Upper lobe of right lung (tissue), 1 donor: ENCODE results near the gene CST9. TPM values are rescaled to one million over a fixed set of nuclear protein-coding genes. Genes with fewer than 3 reads are reported as not detected.

Experiments used
- ATAC-seq: fragments of 200-7000 bp; cut with Tn5 transposase; one replicate; pipeline ENCODE4 v1.9.1; 2020; ENCODE audit warnings: mild to moderate bottlenecking, moderate library complexity
- DNase-seq: peaks from one replicate; pipeline ENCODE4 v3.0.0-alpha.2; 2020
- H3K27ac ChIP-seq: fragments of 200-600 bp; one replicate; pipeline ENCODE4 v1.8.0; 2022
- H3K27me3 ChIP-seq: fragments of 200-600 bp; one replicate; pipeline ENCODE4 v1.8.0; 2022; ENCODE audit warnings: mild to moderate bottlenecking
- H3K36me3 ChIP-seq: fragments of 200-600 bp; one replicate; pipeline ENCODE4 v1.8.0; 2022
- H3K4me1 ChIP-seq: fragments of 200-600 bp; one replicate; pipeline ENCODE4 v1.8.0; 2022
- H3K4me3 ChIP-seq: fragments of 200-600 bp; one replicate; pipeline ENCODE4 v1.8.0; 2022; ENCODE audit warnings: mild to moderate bottlenecking
- H3K9me3 ChIP-seq: fragments of 200-600 bp; one replicate; pipeline ENCODE4 v1.8.0; 2022
- CTCF ChIP-seq: fragments of 200-600 bp; IDR thresholded peaks from one replicate; pipeline ENCODE4 v1.8.0; 2022; ENCODE audit warnings: antibody characterized with exemption
- intact Hi-C: fragments of 100-400 bp; cut with DNase I; formaldehyde crosslinking; loops from one replicate; pipeline ENCODE4 v1.11.0; 2022
- total RNA-seq: library from RNA; stranded (reverse); fragmentation: NEBNext Ultra II Directional; extraction: Animal tissue kit (Norgen Biotek cat#: 25700); gene quantifications from one replicate; pipeline ENCODE4 v1.2.1, GENCODE V29; 2021
- donor health status: DM: no; HTN: yes; CAD: no; lungs with severe emphysema.

CST9 gene
- total RNA-seq, 1 donor from 2014 or later = not detected

GRCh38 chr20:23598481-23598880, 7.2 kb downstream of the CST9 start:
- DNase-seq = no peak
- ATAC-seq = no peak
- Histone ChIP-seq H3K9me3 (no peaks in the 10 kb centered on the region), H3K4me1 (no peaks in the 10 kb centered on the region), H3K27ac (no peak overlapping the region), H3K27me3 (no peaks in the 10 kb centered on the region), H3K36me3 (no peaks in the 10 kb centered on the region), H3K4me3 (no peak overlapping the region)
- no peak for TF ChIP-seq CTCF
- intact Hi-C loops = no loop called here

- no peak overlapping the region for H3K4me3 ChIP-seq
- H3K9me3 ChIP-seq = no peaks in the 10 kb centered on the region
- no peaks in the 10 kb centered on the region for H3K27me3 ChIP-seq
- no peaks in the 10 kb centered on the region for H3K4me1 ChIP-seq
- no peaks in the 10 kb centered on the region for H3K36me3 ChIP-seq
- H3K27ac ChIP-seq = no peak overlapping the region
- DNase-seq (no peak), ATAC-seq (no peak)
- TF ChIP-seq CTCF = no peak
- intact Hi-C loops = no loop called here
Measured at GRCh38 chr20:23596579-23597250, 9.0 kb downstream of the CST9 start.

- no peaks in the 10 kb centered on the region for H3K36me3 ChIP-seq
- no peak overlapping the region for H3K4me3 ChIP-seq
- no peak for TF ChIP-seq CTCF
- no peaks in the 10 kb centered on the region for H3K4me1 ChIP-seq
- H3K9me3 ChIP-seq = no peaks in the 10 kb centered on the region
- intact Hi-C loops = no loop called here
- ATAC-seq (no peak), DNase-seq (no peak)
- H3K27me3 ChIP-seq = no peaks in the 10 kb centered on the region
- H3K27ac ChIP-seq = no peak overlapping the region
Measured at GRCh38 chr20:23595941-23596340, 9.8 kb downstream of the CST9 start.

GRCh38 chr20:23588434-23589403, 17.0 kb downstream of the CST9 start:
- Histone ChIP-seq H3K27me3 (no peaks in the 10 kb centered on the region), H3K36me3 (no peaks in the 10 kb centered on the region), H3K4me1 (no peaks in the 10 kb centered on the region), H3K9me3 (no peaks in the 10 kb centered on the region), H3K4me3 (no peak overlapping the region), H3K27ac (no peak overlapping the region)
- no peak for TF ChIP-seq CTCF
- ATAC-seq (no peak), DNase-seq (no peak)
- intact Hi-C loops = no loop called here

GRCh38 chr20:23587631-23588030, 18.1 kb downstream of the CST9 start:
- Histone ChIP-seq H3K9me3 (no peaks in the 10 kb centered on the region), H3K36me3 (no peaks in the 10 kb centered on the region), H3K27me3 (peaks cover 9% of the 10 kb centered on the region), H3K27ac (no peak overlapping the region), H3K4me3 (no peak overlapping the region), H3K4me1 (no peaks in the 10 kb centered on the region)
- DNase-seq (no peak), ATAC-seq (no peak)
- intact Hi-C loops = no loop called here
- no peak for TF ChIP-seq CTCF
